Measurements from ENCODE around the gene CCDC30.

Gene CCDC30
- total RNA-seq: 2.4 to 11.3 (median 8.6) reads per million in 4 experiments

GRCh38 chr1:42462828-42463763 is at the start of gene CCDC30:
Gene CCDC30, plus strand, starts transcription at chr1:42463286. Its CDS starts 17,266 bp downstream, at chr1:42480552.
- peak; percentile 94 for DNase-seq

- no peak for DNase-seq
These were observed 48.3 kb upstream of the CCDC30 start for GRCh38 chr1:42414551-42415496.

- no peak for DNase-seq
These were observed 45.9 kb upstream of the CCDC30 start for GRCh38 chr1:42417166-42417565.

GRCh38 chr1:42418516-42418915 is 44.6 kb upstream of the CCDC30 start:
- no peak for DNase-seq

GRCh38 chr1:42419126-42419821 is 43.8 kb upstream of the CCDC30 start:
- no peak for DNase-seq

GRCh38 chr1:42420121-42420520 is 43.0 kb upstream of the CCDC30 start:
- DNase-seq: no peak

GRCh38 chr1:42420911-42421585 is 42.0 kb upstream of the CCDC30 start:
- DNase-seq: no peak

GRCh38 chr1:42422737-42423136 is 40.3 kb upstream of the CCDC30 start:
- no peak for DNase-seq

- no peak for DNase-seq
These were observed 39.4 kb upstream of the CCDC30 start for GRCh38 chr1:42423681-42424080.

GRCh38 chr1:42424201-42424600 is 38.9 kb upstream of the CCDC30 start:
- DNase-seq: no peak

GRCh38 chr1:42427240-42427639 is 35.8 kb upstream of the CCDC30 start:
- no peak for DNase-seq

- DNase-seq: no peak
These were observed 33.5 kb upstream of the CCDC30 start for GRCh38 chr1:42429603-42430002.

GRCh38 chr1:42430286-42431135 is 32.6 kb upstream of the CCDC30 start:
- DNase-seq: no peak

- no peak for DNase-seq
These were observed 31.6 kb upstream of the CCDC30 start for GRCh38 chr1:42431514-42431913.

- DNase-seq: no peak
These were observed 30.4 kb upstream of the CCDC30 start for GRCh38 chr1:42432714-42433113.

- DNase-seq: no peak
These were observed 29.7 kb upstream of the CCDC30 start for GRCh38 chr1:42433369-42433768.

- DNase-seq: no peak
These were observed 28.7 kb upstream of the CCDC30 start for GRCh38 chr1:42434340-42434739.

GRCh38 chr1:42439940-42440339 is 23.1 kb upstream of the CCDC30 start:
- DNase-seq: no peak

GRCh38 chr1:42442662-42443061 is 20.4 kb upstream of the CCDC30 start:
- DNase-seq: no peak

GRCh38 chr1:42449256-42449655 is 13.8 kb upstream of the CCDC30 start:
- no peak for DNase-seq

- DNase-seq: no peak
These were observed 13.0 kb upstream of the CCDC30 start for GRCh38 chr1:42450061-42450460.
